Raji (cell line): ENCODE data around the gene PIGW.

ENCODE experiments used
- POLR2A ChIP-seq: IDR thresholded peaks from 2 replicates; pipeline ENCODE4 v1.6.1; 2011; ENCODE audit warnings: low read depth, low read length, control low read depth; ENCODE audit not compliant: insufficient read depth

PIGW gene

DNA sequence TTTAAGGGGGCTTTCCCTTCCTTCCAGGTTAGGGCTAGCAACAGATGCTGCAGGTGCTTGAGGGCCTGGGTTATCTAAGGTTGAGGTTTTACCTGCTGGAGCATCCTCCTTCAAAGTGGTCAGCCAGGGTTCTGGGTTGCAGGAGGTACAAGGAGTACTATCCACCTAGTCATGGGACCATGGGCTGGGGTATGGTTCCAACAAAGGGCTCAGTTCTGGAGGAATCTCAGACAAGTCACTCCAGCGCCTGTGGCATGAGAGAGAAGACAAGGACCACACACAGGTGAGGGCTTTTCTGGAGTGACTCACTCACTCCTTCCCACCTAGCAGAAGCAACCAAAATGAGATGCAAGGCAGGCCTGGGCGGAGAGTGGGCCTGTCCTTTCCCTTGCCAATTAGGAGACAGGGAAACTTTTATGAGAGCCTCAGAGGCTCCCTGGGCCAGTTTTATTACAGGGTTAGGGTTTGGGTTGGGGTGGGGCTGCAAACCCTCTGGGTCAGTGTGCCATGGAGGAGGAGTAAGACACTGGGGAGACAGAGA is 2.3 kb upstream of the PIGW start:
- no peak for TF ChIP-seq POLR2A

DNA sequence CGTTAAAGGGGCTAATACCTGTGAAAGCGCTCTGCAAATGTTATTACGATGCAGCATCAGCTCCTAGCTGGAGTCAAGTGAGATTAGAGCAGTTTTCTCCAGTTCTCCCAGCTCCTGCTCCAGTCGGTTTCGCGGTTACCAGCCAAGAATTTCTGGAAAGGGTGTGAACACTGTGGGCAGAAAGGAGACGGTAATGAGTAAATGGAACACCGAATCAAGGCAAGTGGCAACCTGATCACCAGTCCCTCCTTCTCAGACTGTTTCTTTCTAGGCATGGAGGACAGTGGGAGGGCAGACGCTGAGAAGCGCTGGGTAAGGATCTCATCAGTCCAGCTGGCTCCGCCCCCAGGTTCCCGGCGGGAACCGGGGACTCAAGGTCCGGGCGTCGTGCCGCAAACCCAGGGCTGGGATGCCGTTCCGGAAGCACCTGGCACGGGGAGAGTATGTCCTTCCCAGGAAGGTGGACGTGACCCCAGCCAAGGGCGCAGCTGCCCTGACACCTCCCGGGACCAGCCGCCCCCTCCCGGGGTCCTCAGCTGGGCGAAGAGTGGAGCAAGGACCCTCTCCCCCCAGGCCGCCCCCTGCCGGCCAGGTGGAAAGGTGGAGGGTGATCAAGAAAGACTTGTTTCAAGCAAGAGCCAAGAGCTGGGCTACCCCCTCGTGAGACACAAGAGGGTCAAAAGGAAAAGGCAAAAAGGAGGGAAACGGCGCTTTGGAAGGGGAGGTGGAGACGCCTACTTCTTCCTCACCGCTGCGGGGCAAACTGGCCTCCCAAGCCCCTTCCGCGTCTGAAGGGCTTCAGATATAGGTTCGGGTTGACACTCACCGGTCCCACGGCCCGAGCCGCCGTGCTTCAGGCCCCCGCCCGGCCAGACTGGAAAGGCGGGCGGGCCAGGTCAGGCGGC is 600 bp upstream of the PIGW start:
- TF ChIP-seq POLR2A: no peak

GRCh38 chr17:36535669-36536081 is 888 bp downstream of the PIGW start:
- no peak for TF ChIP-seq POLR2A

GRCh38 chr17:36540696-36541095 is 5.9 kb downstream of the PIGW start:
- no peak for TF ChIP-seq POLR2A

GRCh38 chr17:36542755-36543154 is 8.0 kb downstream of the PIGW start:
- no peak for TF ChIP-seq POLR2A

DNA sequence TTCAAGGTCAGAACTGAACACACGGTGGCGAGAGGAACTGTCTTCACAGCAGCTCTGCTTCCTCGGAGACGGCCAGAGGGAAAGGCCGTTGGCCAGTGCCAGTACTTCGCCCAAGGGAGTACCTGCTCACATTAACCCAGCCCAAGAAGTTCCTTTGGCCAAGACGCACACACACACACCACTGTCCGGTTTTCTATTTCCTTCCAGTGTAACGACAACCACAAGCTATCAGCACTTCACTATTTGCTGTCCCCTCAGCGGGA is 9.2 kb downstream of the PIGW start:
- no peak for TF ChIP-seq POLR2A

DNA sequence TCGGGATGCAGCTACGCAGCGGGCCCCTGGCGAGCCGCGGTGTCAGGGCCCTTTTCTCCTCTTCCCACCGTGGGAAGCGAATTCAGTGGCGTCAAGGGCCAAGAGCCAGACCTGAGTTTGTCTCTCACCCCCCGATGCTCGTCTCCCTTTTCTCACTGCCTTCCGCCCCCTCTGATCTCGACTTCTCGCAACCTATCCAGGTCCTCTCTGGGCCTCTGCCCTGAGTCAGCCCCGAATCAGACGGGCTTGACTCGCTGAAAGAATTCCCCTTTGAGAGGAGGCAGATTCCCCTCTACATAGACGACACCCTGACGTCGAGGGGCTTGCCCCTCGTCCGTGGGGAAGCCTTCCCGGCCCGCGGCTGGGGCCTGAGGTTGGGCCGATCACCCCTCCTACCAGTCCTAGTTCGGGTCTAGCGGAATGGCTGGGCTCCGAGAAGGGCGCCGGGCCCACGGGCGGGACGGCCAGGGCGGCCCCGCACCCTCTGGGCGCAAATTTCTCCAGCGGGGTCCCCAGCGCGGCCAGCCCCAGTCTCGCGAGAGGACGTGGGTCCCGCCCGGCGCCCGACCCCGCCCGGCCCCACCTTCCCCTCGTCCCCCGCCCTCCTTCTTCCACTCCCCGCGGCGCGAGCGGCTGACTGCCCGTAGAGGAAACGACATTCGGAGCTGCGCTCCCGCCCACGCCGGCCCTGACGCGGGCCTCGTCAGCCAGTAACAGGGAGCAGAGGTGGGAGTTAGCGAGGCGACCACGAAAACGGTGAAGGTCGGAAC is 9.7 kb downstream of the PIGW start, which contains the start of gene GGNBP2:
Gene GGNBP2, plus strand, starts transcription at position 613 of the 770 bp plus-strand sequence. CDS start 806 bp downstream, outside the sequence.
- peak; percentile 88 for TF ChIP-seq POLR2A

GRCh38 chr17:36545077-36545464 is 10.3 kb downstream of the PIGW start:
- TF ChIP-seq POLR2A: no peak

GRCh38 chr17:36545465-36546417 is 11.0 kb downstream of the PIGW start:
- peak; percentile 62 for TF ChIP-seq POLR2A

DNA sequence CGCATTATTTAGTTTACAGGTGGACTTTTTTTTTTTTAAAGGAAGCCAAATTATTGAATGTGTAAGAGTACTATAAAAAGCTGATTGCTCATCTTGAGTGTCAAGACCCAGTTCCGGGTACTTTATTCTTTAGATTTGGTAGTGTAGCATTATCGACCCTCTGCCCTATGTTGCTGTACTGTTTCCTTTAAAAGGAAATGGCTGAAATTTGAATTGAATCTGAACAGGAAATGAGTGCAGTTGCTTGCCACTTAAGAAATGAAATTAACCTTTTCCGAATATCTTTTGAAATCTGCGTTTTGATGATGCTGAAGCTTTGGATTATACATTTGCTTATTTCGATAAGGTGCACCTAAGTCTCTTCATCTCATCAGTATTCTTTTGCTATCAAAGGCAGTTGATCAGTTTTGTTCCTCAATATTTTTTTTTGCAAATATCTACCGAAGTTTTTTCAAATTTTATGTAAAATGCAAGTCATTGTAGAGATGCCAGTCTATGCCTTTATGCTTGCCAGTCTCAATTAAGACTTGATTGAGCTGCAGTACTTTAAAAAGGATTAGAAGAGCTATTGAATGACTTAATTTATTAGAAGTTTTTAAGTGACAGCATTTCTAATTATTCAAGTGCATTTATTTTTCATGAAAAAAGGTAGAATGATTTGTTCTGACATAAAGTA is 11.8 kb downstream of the PIGW start:
- no peak for TF ChIP-seq POLR2A

DNA sequence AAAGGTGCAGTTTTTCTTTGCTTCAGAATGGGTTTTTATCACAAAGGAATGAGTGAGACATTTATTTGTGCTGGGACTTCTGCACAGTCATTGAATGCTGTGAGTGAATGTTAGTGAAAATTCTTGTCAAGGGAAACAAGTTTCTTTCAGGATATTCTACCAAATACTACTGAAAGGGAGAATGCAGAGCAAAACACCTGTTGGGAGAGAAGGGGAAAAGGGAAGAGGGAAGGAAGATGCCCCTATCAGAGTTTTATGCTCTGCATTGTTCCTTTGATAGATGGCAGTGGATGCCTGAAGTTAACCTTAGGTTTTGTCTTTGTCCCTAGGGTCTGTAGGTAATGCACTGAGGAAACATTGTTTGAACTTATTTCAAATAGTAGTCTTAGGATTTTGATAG is 13.0 kb downstream of the PIGW start:
- TF ChIP-seq POLR2A: no peak

GRCh38 chr17:36550491-36551417 is 16.0 kb downstream of the PIGW start:
- TF ChIP-seq POLR2A: no peak

GRCh38 chr17:36553459-36553858 is 18.7 kb downstream of the PIGW start:
- TF ChIP-seq POLR2A: no peak
